H1 (cell line): ENCODE results near the gene SLIT3. TPM values are rescaled to one million over a fixed set of nuclear protein-coding genes. Genes with fewer than 3 reads are reported as not detected.

Source experiments
- TBP ChIP-seq: IDR thresholded peaks from 2 replicates; pipeline ENCODE4 v1.6.1; 2011; ENCODE audit warnings: low read depth, low read length, improper control_type of control experiment
- polyA plus RNA-seq, 7 experiments: library from polyadenylated mRNA; depleted of rRNA in 3 of 7; stranded (reverse) in 5 of 7; unstranded in 2 of 7; fragments of >200 nt in 5 of 7; fragments of 200-250 nt in 2 of 7; gene quantifications; 1 replicate in 5 of 7; 2 replicates in 1 of 7; 4 replicates in 1 of 7; pipeline versions ENCODE4 v1.2.1 to v1.2.3, GENCODE V29; 2011 to 2013; ENCODE audit warnings: missing spikeins in 2 of 7, mixed read lengths in 2 of 7
- total RNA-seq: library from RNA; stranded (reverse); fragmentation: NEBNext Ultra II Directional; extraction: Animal tissue kit (Norgen Biotek cat#: 25700); gene quantifications from 2 replicates; pipeline ENCODE4 v1.2.1, GENCODE V29; 2021

SLIT3 gene
- total and polyA plus RNA-seq, 2 of the 8 experiments (the other 6 are each of a cell fraction or from before 2014, with no cell fraction given): 1.1 to 1.2 TPM

GRCh38 chr5:168788107-168788506 is 512.8 kb downstream of the SLIT3 start (continued):
- TF ChIP-seq TBP: no peak
- TF ChIP-seq, all 59 proteins: peak for 0
